Smooth muscle cell (in vitro differentiated cells): ENCODE data around the gene CABYR. TPM values are rescaled to one million over a fixed set of nuclear protein-coding genes. Genes with fewer than 3 reads are reported as not detected.

Source experiments
- DNase-seq: peaks from one replicate; lab custom pipeline; 2025; ENCODE audit not compliant: unreplicated experiment; lab: John Stamatoyannopoulos, UW
- H2AFZ ChIP-seq: fragments of 200-600 bp; sonication (generic); 2 replicates; pipeline ENCODE4 v1.6.0; 2016; ENCODE audit warnings: antibody characterized with exemption, low read depth, mild to moderate bottlenecking
- H3F3A ChIP-seq: fragments of 200-600 bp; sonication (generic); 2 replicates; pipeline ENCODE4 v1.6.0; 2017; ENCODE audit warnings: antibody characterized with exemption, low read depth
- H3K27ac ChIP-seq: fragments of 200-600 bp; sonication (generic); 2 replicates; pipeline ENCODE4 v1.5.1; 2016; ENCODE audit warnings: low read depth, mild to moderate bottlenecking
- H3K27me3 ChIP-seq: fragments of 200-600 bp; sonication (generic); 2 replicates; pipeline ENCODE4 v1.6.1; 2016; ENCODE audit warnings: low read depth, mild to moderate bottlenecking
- H3K36me3 ChIP-seq: fragments of 200-600 bp; sonication (generic); 2 replicates; pipeline ENCODE4 v1.5.1; 2016; ENCODE audit warnings: low read depth
- H3K4me1 ChIP-seq: fragments of 200-600 bp; sonication (generic); 2 replicates; pipeline ENCODE4 v1.5.1; 2016; ENCODE audit warnings: low read depth
- H3K4me2 ChIP-seq: fragments of 200-600 bp; sonication (generic); 2 replicates; pipeline ENCODE4 v1.6.0; 2016; ENCODE audit warnings: mild to moderate bottlenecking
- H3K4me3 ChIP-seq: fragments of 200-600 bp; sonication (generic); 2 replicates; pipeline ENCODE4 v1.5.1; 2016; ENCODE audit warnings: mild to moderate bottlenecking
- H3K79me2 ChIP-seq: fragments of 200-600 bp; sonication (generic); 2 replicates; pipeline ENCODE4 v1.6.0; 2016; ENCODE audit warnings: low read depth, mild to moderate bottlenecking
- H3K9ac ChIP-seq: fragments of 200-600 bp; sonication (generic); 2 replicates; pipeline ENCODE4 v1.6.0; 2016; ENCODE audit warnings: low read depth
- H3K9me3 ChIP-seq: fragments of 200-600 bp; sonication (generic); replicated peaks from 2 replicates; pipeline ENCODE4 v1.5.1; 2016; ENCODE audit warnings: low read depth
- H4K20me1 ChIP-seq: fragments of 200-600 bp; sonication (generic); 2 replicates; pipeline ENCODE4 v1.6.0; 2016; ENCODE audit warnings: low read depth
- WGBS: methylation state at CpG from one replicate; pipeline ENCODE4 v1.1.7; 2016; ENCODE audit warnings: low lambda C conversion rate; 5-methylcytosine and 5-hydroxymethylcytosine counted together
- polyA plus RNA-seq: library from polyadenylated mRNA; unstranded; fragments of >200 nt; fragmentation: Nextera tagmentation; extraction: Ambion mirVana; gene quantifications from 2 replicates; pipeline ENCODE4 v1.2.1, GENCODE V29; 2016
- total RNA-seq: library from RNA; depleted of rRNA; stranded (reverse); fragments of >200 nt; gene quantifications from 2 replicates; pipeline ENCODE4 v1.2.3, GENCODE V29; 2014
- TF ChIP-seq, protein P1 (sequence below): fragments of 200-600 bp; sonication (generic); IDR thresholded peaks from 2 replicates; pipeline ENCODE4 v1.5.1; 2017; ENCODE audit warnings: borderline replicate concordance, mild to moderate bottlenecking, antibody characterized with exemption; ENCODE audit not compliant: insufficient read depth, poor library complexity, severe bottlenecking

The CABYR gene
- total and polyA plus RNA-seq, 2 experiments from 2014 or later: 4.0 to 7.0 TPM

DNA sequence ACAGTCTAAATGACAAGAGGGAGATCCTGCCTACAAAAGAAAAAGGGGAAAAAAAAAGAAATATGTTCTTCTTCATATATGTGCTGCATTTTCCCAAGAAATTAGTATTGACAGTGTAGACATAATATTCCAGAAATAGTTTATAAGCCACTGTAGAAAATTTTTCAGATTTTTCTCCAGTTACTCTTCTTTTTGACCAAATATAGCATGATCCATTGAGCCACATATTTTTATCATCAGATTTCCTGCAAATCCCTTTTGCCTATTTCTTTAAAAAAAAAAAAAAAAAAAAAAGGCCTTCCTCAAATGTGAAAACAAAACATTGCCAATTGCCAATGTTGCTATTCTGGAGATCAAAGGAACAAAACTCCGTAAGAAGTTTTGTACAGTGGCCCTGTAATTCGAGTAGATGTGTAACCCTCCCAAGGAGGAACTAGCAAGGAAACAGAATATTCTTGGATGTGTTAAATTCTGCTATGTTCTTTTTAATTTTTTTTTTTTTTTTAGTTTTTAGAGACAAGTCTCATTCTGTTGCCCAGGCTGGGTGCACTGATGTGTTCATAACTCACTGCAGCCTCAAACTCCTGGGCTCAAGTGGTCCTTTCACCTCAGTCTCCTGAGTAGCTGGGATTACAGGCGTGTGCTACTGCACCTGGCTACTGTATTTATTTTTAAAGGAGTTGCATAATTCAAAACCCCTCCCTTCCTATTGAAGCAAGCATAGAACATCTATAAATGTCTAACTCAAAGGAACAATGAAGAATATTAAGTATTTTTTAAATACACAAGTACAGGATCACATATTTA, 12.5 kb upstream of the CABYR start:
- Histone ChIP-seq H3K4me3 (no peak overlapping the region), H3K4me2 (no peak overlapping the region), H3K27me3 (no peaks in the 10 kb centered on the region), H3K4me1 (no peaks in the 10 kb centered on the region), H3K9ac (no peak overlapping the region), H3K79me2 (no peaks in the 10 kb centered on the region), H3F3A (no peaks in the 10 kb centered on the region), H3K36me3 (no peaks in the 10 kb centered on the region), H3K9me3 (no peaks in the 10 kb centered on the region), H3K27ac (no peak overlapping the region), H4K20me1 (no peaks in the 10 kb centered on the region), H2AFZ (no peak overlapping the region)
- DNase-seq: no peak
- TF ChIP-seq, protein P1, sequence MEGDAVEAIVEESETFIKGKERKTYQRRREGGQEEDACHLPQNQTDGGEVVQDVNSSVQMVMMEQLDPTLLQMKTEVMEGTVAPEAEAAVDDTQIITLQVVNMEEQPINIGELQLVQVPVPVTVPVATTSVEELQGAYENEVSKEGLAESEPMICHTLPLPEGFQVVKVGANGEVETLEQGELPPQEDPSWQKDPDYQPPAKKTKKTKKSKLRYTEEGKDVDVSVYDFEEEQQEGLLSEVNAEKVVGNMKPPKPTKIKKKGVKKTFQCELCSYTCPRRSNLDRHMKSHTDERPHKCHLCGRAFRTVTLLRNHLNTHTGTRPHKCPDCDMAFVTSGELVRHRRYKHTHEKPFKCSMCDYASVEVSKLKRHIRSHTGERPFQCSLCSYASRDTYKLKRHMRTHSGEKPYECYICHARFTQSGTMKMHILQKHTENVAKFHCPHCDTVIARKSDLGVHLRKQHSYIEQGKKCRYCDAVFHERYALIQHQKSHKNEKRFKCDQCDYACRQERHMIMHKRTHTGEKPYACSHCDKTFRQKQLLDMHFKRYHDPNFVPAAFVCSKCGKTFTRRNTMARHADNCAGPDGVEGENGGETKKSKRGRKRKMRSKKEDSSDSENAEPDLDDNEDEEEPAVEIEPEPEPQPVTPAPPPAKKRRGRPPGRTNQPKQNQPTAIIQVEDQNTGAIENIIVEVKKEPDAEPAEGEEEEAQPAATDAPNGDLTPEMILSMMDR: no peak
- 88% methylated on average over 3 of the region's 3 CpGs for WGBS

DNA sequence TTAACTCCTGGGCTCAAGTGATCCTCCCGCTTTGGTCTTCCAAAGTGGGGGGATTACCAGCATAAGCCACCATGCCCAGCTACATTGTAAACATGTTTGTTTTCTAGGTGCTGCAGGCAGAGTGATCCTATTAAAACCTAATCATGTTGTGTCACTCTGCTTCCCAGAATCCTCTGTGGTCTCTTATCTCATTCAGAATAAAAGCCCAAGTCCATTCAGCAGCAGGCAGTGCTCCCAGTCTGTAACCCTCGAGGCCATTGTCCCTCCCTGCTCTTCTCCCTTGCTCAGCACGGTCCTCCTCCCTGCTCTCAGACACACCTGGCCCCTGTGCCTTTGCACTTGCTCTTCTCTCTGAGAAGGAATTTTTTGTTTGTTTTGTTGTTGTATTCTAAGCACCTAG, 11.1 kb upstream of the CABYR start:
- H4K20me1 ChIP-seq: no peaks in the 10 kb centered on the region
- no peaks in the 10 kb centered on the region for H3K4me1 ChIP-seq
- no peak overlapping the region for H3K4me2 ChIP-seq
- no peaks in the 10 kb centered on the region for H3K79me2 ChIP-seq
- no peaks in the 10 kb centered on the region for H3K27me3 ChIP-seq
- no peak overlapping the region for H2AFZ ChIP-seq
- WGBS: 87% methylated on average over 3 of the region's 3 CpGs
- no peak for DNase-seq
- H3K9ac ChIP-seq: no peak overlapping the region
- no peak overlapping the region for H3K27ac ChIP-seq
- TF ChIP-seq, protein P1: no peak
- no peaks in the 10 kb centered on the region for H3F3A ChIP-seq
- H3K9me3 ChIP-seq: no peaks in the 10 kb centered on the region
- no peak overlapping the region for H3K4me3 ChIP-seq
- peaks cover 4% of the 10 kb centered on the region for H3K36me3 ChIP-seq

DNA sequence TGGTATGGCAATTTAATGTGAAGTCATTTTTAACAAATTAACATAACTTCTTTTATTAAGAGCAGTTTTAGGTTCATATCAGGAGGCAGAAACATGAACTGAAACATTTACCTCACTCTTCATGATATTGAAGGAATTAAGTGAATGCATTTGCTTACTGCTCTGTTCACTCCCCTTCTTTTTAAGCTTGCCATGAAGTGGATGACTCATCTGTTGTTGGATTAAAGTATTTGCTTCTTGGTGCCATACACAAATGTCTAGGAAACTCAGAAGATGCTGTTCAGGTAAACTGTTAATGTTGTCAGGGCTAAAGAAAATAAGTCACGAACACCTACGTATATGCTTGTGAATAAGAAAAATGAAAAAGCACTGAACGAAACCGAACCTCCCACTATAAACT, 10.2 kb upstream of the CABYR start:
- no peaks in the 10 kb centered on the region for H3F3A ChIP-seq
- no peak overlapping the region for H3K27ac ChIP-seq
- no peak overlapping the region for H3K4me2 ChIP-seq
- H3K9me3 ChIP-seq: no peaks in the 10 kb centered on the region
- H3K9ac ChIP-seq: no peak overlapping the region
- TF ChIP-seq, protein P1: no peak
- no peaks in the 10 kb centered on the region for H4K20me1 ChIP-seq
- peaks cover 5% of the 10 kb centered on the region for H3K36me3 ChIP-seq
- H3K79me2 ChIP-seq: no peaks in the 10 kb centered on the region
- WGBS: 93% methylated on average over 4 of the region's 4 CpGs
- H3K4me3 ChIP-seq: no peak overlapping the region
- no peak overlapping the region for H2AFZ ChIP-seq
- H3K27me3 ChIP-seq: no peaks in the 10 kb centered on the region
- DNase-seq: no peak
- no peaks in the 10 kb centered on the region for H3K4me1 ChIP-seq

DNA sequence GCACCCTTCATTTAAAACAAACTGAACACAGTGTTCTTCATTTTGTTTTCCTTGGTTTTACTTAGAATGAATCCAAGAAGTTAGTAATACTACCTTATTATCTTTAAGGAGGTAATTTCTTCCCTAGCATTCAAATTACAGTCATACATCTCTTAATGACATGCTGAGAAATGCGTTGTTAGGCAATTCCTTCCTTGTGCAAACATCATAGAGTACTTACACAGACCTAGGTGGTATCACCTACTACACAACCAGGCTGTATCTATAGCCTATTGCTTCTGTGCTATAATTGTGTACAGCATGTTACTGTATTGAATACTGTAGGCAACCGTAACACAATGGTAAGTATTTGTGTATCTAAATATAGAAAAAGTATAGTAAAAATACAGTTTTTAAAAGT, 8.4 kb upstream of the CABYR start:
- Histone ChIP-seq H3K4me1 (no peaks in the 10 kb centered on the region), H2AFZ (no peak overlapping the region), H3K9ac (no peak overlapping the region), H3K27ac (no peak overlapping the region), H3K4me2 (no peak overlapping the region), H4K20me1 (no peaks in the 10 kb centered on the region), H3K79me2 (no peaks in the 10 kb centered on the region), H3K9me3 (no peaks in the 10 kb centered on the region), H3K4me3 (no peak overlapping the region), H3K36me3 (peaks cover 5% of the 10 kb centered on the region), H3F3A (no peaks in the 10 kb centered on the region), H3K27me3 (no peaks in the 10 kb centered on the region)
- WGBS: 86% methylated on average over 2 of the region's 2 CpGs
- no peak for DNase-seq
- TF ChIP-seq, protein P1: no peak
